ENCODE results near the gene TMUB1.

The TMUB1 gene

DNA sequence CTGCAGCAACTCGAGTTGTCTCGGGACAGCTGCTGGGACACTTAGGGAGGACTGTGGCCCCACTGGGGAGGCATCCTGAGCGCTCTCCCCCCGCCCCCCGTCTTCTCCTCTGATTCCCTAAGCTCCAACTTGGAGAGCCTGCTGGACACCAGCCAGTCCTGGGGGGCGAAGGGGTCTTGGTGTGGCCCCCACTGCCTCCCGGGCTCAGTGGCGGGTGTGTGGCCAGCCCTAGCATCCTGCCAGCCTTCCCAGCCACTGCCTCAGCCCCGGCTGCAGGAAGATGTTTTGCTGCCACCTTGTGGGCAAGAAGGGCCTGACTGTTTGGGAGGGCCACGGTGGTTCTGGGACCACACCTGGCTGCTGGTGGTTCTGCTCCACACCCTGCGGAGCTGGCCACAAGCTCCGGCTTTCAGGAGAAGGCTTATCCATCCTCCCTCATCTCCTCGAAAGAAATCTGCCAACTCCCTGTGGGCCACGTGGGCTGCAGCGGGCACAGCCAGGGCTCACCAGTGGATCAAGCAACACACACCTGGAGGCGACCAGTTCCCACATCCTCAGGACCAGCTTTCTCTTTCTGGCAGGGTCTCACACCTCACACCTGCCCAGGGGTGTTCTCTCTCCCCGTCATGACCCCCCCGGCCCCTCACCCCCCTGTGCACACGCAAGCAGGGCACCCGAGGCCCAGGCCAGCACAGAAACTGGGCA is 27.8 kb upstream of the TMUB1 start:
- H3K4me3 ChIP-seq (ENCODE audit: low read depth, low read length), result no peak overlapping the region
- DNase-seq (ENCODE audit: low read depth), result no peak
- TF ChIP-seq, protein P1, sequence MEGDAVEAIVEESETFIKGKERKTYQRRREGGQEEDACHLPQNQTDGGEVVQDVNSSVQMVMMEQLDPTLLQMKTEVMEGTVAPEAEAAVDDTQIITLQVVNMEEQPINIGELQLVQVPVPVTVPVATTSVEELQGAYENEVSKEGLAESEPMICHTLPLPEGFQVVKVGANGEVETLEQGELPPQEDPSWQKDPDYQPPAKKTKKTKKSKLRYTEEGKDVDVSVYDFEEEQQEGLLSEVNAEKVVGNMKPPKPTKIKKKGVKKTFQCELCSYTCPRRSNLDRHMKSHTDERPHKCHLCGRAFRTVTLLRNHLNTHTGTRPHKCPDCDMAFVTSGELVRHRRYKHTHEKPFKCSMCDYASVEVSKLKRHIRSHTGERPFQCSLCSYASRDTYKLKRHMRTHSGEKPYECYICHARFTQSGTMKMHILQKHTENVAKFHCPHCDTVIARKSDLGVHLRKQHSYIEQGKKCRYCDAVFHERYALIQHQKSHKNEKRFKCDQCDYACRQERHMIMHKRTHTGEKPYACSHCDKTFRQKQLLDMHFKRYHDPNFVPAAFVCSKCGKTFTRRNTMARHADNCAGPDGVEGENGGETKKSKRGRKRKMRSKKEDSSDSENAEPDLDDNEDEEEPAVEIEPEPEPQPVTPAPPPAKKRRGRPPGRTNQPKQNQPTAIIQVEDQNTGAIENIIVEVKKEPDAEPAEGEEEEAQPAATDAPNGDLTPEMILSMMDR (IDR thresholded peaks at IDR 0.05; ENCODE audit: control insufficient read depth, extremely low read depth, insufficient read depth), result peak; percentile 93

DNA sequence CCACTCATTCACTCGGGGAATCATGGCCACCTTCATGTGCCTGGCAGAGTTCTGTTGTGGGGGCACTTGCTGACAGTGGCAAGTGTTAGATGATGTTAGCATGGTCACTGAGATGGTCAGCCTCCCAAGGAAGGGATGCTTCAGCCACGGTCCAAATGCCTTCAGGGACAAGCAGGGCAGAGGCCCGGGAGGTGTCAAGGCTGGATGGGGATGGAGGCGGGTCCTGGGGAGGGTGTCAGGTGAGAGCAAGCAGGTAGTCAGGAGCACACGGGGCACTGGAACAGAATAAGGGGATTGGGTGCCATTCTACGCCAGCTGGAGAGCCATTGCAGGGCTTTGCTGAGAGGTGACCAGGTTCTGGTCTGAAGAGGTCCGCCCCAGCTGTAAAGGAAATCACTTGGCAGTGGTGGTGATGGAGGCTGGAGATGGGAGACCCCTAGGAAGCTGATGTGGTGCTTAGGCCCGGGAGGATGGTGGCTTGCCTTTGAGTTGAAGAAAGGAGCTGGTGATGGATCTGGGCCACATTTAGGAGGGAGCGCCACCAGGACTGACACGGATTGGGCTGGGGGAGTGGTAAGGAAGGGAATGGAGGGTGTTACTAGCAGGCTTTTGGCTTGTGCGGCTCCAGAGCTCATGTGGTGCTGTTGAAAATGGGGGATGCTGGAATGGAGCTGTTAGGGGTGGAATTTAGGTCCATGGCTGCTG is 27.1 kb upstream of the TMUB1 start:
- no peak for DNase-seq (ENCODE audit: low read depth)
- TF ChIP-seq, protein P1 (IDR thresholded peaks at IDR 0.05; ENCODE audit: control insufficient read depth, extremely low read depth, insufficient read depth), result no peak
- H3K4me3 ChIP-seq (ENCODE audit: low read depth, low read length), result no peak overlapping the region

DNA sequence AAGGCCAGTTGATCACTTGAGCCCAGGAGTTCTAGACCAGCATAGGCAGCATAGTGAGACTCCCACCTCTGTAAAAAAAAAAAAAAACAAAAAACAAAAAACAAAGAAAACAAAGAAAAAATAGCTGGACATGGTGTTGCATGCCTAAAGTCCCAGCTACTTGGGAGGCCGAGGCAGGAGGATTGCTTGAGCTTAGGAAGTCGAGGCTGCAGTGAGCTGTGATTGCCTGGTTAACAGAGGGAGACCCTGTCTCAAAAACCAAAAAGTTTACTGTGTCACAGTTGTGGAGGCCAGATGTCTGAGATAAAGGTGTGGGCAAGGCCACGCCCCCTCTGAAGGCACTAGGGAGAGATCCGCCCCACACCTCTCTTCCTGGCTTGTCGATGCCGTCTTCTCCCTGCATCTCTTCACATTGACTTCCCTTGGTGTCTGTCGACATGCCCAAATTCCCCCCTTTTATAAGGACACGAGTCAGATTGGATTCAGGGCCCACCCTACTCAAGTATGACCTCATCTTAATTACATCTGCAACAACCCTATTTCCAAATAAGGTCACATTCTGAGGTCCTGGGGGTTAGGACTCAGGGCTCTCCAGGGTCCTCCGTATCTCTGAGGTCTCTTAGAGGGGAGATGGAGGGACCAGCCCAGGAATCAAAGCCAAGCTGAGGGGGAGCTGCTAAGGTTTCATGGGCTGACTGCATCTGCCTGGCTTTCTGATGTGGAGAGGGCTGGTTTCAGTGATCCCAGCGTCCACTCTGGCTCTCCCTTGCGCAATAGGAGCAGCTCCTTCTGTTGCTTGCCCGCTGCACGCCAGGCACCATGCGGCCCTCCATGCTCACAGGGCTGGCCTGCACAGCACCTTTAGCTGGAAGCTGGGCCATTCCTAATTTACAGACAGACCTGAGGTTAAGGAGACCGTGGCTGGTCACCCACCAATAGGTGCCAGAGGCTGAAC is 26.1 kb upstream of the TMUB1 start:
- H3K4me3 ChIP-seq (ENCODE audit: low read depth, low read length), result no peak overlapping the region
- TF ChIP-seq, protein P1 (IDR thresholded peaks at IDR 0.05; ENCODE audit: control insufficient read depth, extremely low read depth, insufficient read depth), result no peak
- DNase-seq (ENCODE audit: low read depth), result no peak

DNA sequence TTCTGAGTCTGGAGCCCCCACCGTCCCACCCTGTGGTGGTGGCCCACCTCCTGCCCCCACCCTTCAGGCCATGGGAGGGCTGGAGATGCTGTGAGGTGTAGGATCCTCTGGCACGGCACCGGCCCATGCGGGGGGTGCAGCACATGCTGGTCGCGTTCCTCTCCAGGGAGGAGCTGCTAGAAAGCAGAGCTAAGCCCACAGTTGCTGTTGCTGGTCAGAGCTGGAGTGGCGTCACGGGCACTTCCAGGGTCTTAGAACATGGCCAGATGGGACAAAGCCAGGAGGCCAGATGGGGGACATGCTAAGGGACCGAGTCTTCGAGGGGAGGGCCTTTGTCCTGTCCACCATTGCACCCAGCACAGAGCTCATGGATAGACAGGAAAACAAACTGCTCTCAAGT is 24.6 kb upstream of the TMUB1 start:
- TF ChIP-seq, protein P1 (IDR thresholded peaks at IDR 0.05; ENCODE audit: control insufficient read depth, extremely low read depth, insufficient read depth), result no peak
- DNase-seq (ENCODE audit: low read depth), result no peak
- H3K4me3 ChIP-seq (ENCODE audit: low read depth, low read length), result no peak overlapping the region

DNA sequence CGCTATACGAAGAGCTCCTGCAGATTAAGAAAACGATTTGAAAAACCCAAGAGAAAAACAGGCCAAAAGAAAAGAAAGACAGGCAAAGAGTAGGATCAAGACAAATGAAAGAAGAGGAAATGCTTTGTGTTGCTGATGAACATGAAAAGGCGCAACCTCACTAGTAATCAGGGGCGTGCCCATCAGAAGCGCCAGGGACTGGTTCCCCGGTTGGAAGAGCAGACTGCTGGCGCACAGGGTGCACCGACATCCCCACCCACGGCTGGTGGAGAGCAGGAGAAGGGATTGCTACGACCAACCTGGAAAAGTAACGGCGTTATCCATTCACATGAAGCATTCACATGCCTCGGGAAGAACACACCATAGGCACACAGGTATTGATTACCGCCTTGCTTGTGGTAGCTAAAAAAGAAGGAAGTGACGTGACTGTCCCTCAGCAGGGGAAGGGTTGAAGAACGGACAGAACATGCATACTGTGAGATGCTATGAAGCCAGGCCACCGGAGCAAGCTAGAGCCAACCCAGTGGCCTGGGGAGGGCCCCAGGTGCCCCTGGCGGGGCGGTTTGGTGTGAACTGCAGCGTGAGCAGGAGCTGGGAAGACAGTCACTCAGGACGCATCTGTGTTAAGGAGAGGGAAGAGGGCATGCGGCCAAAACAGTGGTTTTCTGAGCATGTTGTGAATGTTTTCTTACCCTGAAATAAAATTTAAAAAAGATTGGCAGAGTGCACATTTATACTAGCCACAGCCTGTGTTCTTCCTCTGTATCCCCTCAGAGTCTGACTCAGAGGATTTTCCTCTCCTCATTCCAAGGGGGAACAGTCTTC is 21.3 kb upstream of the TMUB1 start:
- TF ChIP-seq, protein P1 (IDR thresholded peaks at IDR 0.05; ENCODE audit: control insufficient read depth, extremely low read depth, insufficient read depth), result no peak
- no peak for DNase-seq (ENCODE audit: low read depth)
- H3K4me3 ChIP-seq (ENCODE audit: low read depth, low read length), result no peak overlapping the region

DNA sequence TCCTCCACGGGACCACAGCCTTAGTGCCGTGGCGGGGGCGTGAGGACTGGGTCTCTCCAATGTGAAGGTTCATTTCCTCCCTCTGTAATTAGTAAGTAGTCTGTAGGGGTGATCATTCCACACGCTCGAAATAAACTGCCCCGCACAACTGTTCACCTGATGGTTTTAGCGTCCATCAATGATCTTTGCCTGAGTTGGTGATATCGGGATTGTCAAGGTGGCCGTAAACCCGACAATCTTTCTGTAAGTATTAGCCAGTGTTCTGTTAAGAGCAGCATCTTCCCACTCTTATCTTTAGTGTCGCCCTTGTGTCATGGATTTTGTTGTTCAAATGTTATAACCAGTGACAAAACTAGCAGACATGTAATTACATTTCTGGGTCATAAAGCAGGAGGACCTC is 20.7 kb upstream of the TMUB1 start:
- no peak for DNase-seq (ENCODE audit: low read depth)
- TF ChIP-seq, protein P1 (IDR thresholded peaks at IDR 0.05; ENCODE audit: control insufficient read depth, extremely low read depth, insufficient read depth), result no peak
- no peak overlapping the region for H3K4me3 ChIP-seq (ENCODE audit: low read depth, low read length)
